Hepatocyte (in vitro differentiated cells): ENCODE measurements around the gene LARP1B.

Source experiments
- CTCF ChIP-seq: fragments of 200-600 bp; sonication (generic); IDR thresholded peaks from 2 replicates; pipeline ENCODE4 v1.5.1; 2016; ENCODE audit warnings: antibody characterized with exemption, mild to moderate bottlenecking; ENCODE audit not compliant: poor library complexity
- EZH2 ChIP-seq: fragments of 200-600 bp; sonication (generic); IDR thresholded peaks from 2 replicates; pipeline ENCODE4 v1.6.1; 2016; ENCODE audit warnings: antibody characterized with exemption, mild to moderate bottlenecking, borderline replicate concordance
- EZH2phosphoT487 ChIP-seq: fragments of 200-600 bp; sonication (generic); IDR thresholded peaks from one replicate; pipeline ENCODE4 v1.6.1; 2018; ENCODE audit warnings: antibody characterized with exemption, mild to moderate bottlenecking, low read depth, moderate library complexity; ENCODE audit not compliant: unreplicated experiment, severe bottlenecking

- no peak for TF ChIP-seq CTCF
- no peak for TF ChIP-seq EZH2phosphoT487
- TF ChIP-seq EZH2: no peak
Observed at GRCh38 chr4:128244379-128244778, 183.3 kb downstream of the LARP1B start.
